NCI-H1048 (cell line): Measurements from ENCODE around the gene ANKRD10.
"Not testable (repeated sequence)": the region's sequence is repeated elsewhere in the genome, so short reads cannot be mapped to it uniquely, and the experiment has no call there.

Source experiments
- DNase-seq: peaks from one replicate; lab custom pipeline; 2025; lab: John Stamatoyannopoulos, UW

Gene ANKRD10

GRCh38 chr13:110866491-110867170 is 48.2 kb downstream of the ANKRD10 start:
- no peak for DNase-seq

- DNase-seq: no peak
Observed at GRCh38 chr13:110863685-110864084, 51.2 kb downstream of the ANKRD10 start.

- no peak for DNase-seq
Observed at GRCh38 chr13:110860983-110861382, 53.9 kb downstream of the ANKRD10 start.

GRCh38 chr13:110856942-110857835 is 57.7 kb downstream of the ANKRD10 start:
- no peak for DNase-seq

DNA sequence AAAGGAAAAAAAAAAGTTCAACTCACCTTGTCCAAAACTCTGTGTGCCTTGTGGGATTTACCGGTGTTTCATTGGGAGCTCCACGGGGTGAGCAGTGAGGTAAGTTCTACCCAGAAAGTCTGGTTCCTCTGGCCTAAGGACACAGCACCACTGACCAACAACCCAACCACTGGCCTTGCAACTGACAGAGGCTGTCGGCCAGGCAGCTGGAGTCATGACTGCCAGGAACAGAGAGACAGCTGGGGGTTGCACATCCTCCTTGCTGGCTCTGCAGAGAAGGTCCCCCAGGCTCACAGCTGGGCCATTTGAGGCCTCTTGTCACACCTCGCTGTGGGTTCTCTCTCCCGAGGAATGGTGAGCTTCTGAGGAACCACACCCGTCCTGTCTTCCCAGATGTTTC is 59.5 kb downstream of the ANKRD10 start:
- DNase-seq: no peak

- no peak for DNase-seq
Observed at GRCh38 chr13:110854866-110855265, 60.0 kb downstream of the ANKRD10 start.

- DNase-seq: no peak
Observed at GRCh38 chr13:110853235-110853721, 61.6 kb downstream of the ANKRD10 start.

GRCh38 chr13:110850840-110851239 is 64.0 kb downstream of the ANKRD10 start:
- no peak for DNase-seq

DNA sequence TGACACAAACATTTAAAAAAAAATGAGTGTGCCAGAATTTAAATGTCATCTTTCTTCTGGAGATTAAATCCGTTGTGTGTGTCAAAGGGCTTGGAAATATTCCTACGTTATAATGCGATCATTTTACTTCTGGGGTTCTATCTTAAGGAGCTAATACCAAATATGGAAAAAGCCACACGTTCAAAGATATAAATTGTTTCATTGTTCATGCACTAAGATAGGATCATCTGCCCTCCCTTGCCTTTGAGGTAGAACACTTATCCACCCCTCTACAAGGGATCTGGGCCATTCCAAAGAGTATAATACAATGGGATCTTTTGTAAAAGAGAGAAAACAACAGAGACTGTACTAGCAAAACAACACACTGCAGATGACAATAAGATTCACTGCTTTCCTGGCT is 64.9 kb downstream of the ANKRD10 start:
- no peak for DNase-seq

DNA sequence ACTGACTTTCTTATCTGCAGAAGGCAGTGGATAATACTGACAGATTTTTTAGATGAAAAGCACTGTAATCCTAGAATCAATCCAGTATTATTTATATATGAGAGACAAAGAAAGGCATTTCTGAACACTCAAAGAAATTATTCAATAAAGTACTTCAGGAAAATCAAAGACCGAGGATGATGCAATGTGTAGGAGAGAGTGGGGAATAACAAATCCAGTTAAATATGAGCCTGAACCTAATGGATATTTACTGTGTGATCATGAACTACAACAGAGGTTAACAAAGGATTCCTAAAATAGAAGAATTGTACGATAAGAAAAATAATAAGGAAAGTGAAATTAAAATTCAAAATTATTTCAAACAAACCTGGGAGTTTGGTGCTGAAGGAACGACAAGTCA is 69.3 kb downstream of the ANKRD10 start:
- no peak for DNase-seq

DNA sequence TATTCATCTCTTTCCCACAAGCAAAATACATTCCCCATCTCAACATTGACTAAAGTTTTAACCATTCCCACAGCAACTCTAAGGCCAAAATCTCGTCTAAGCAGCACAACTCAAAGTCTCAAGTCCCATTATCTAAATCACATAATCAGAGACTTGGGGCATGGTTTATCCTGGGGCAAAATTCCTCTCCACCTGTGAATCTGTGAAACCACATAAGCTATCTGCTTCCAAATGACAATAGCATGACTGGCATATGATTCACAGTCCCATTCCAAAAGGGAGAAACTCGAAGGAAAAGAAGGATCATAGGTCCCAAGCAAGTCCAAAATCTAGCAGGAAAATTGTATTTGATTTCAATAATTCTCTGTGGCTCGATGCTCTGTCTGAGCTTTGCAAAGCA is 73.0 kb downstream of the ANKRD10 start:
- DNase-seq: no peak

DNA sequence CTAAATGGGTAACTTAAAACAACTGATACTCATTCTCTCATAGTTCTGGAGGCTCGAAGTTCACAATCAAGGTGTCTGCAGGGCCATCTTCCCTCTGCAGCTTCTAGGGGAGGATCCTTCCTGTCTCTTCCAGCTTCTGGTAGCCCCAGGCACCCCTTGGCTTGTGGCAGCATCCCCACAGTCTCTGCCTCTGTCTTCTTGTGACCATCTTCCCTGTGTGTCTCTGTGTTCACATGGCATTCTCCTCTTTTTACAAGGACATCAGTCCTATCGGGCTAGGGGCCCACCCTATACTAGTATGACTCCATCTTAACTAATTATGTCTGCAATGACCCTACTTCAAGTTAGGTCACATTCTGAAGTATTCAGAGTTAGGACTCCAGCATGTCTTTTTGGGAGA is 73.5 kb downstream of the ANKRD10 start:
- no peak for DNase-seq

GRCh38 chr13:110838867-110839538 is 75.9 kb downstream of the ANKRD10 start:
- no peak for DNase-seq

DNA sequence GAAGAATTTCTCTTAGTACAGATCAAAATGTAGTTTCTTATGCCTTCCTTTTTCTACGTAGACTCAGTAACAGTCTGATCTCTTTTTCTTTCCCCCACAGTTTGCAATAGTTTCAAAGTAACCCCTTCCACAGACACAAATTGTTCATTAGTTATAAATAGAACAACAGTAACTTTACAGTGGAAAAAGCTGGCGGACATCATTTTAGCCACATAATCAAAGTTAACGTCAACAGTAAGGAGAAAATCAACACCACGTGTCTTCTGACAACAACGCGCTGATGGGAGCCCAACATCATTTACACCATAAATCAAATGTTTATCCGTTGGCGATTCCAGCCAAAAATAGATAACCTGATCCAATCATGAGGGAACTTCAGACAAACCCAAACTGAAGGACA is 76.8 kb downstream of the ANKRD10 start:
- no peak for DNase-seq

DNA sequence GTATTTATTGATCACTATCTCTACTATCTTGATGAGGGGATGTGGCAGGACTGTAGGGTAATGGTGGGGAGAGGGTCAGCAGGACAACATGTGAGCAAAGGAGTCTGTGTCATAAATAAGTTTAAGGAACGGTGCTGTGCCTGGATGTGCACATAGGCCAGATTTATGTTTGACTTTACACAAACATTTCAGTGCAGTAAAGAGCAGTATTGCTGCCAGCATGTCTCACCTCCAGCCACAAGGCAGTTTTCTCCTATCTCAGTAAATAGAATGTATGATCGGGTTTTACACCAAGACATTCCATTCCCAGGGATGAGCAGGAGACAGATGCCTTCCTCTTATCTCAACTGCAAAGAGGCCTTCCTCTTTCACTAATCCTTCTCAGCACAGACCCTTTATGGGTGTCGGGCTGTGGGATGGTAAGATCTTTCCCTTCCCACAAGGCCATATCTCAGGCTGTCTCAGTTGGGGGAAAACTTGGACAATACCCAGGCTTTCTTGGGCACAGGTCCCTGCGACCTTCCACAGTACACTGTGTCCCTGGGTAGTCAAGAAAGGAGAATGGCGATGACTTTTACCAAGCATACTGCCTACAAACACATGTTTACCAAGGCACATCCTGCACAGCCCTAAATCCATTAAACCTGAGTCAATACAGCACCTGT is 77.3 kb downstream of the ANKRD10 start:
- not testable (repeated sequence) for DNase-seq

DNA sequence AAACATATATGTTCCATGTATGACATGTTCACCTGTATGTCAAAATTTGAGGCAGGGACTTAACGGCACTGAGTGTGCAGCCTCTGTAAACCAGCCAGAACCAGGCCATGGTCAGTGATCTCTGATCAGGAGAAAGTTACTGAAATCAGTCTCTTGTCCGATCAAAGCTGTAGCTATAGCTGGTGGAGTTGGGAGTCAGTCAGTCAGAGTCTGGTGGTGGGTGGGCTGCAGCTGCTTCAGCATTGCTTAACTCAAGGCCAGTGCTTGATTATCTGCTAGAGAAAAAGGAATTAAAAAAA is 78.3 kb downstream of the ANKRD10 start:
- no peak for DNase-seq

DNA sequence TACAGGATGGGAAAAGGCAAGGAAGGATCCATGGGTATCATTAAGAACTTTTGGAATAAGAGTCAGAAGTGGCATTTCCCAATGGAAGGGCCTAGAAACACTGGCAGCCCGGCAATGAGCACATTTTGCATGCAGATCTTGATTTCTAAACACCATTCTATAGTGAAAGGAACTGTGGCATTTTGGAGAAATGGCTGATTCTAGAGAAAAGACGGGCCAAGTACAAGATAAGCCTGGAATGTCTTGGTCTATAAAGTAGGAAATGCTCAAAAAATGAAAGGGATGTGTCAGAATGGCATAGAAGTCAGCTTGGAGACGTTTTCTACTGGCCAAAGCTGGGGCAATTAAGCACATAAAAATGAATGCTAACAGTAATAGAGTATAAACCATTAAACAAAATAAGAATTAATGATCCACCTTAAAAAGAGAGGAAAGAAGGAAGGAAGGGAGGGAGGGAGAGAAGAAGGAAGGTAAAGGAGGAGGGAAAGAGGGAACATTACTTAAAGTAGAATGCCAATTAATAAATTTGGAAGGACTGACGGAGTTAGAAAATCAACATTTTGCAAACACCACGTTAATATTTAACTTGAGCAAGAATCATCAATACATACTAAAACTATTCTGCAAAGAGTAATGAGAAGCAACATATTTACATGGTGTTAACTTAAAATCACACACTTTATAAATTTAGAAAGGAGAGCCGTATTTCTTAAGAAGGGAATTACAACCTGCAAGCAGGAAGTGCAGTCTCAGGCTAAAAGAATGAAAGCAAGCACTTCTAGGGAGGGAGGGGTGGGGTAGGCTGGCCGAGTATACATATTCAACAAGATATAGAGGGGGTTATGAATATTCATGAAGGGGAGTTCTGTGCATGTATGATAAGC is 78.9 kb downstream of the ANKRD10 start:
- DNase-seq: no peak

GRCh38 chr13:110834572-110834971 is 80.3 kb downstream of the ANKRD10 start:
- no peak for DNase-seq

DNA sequence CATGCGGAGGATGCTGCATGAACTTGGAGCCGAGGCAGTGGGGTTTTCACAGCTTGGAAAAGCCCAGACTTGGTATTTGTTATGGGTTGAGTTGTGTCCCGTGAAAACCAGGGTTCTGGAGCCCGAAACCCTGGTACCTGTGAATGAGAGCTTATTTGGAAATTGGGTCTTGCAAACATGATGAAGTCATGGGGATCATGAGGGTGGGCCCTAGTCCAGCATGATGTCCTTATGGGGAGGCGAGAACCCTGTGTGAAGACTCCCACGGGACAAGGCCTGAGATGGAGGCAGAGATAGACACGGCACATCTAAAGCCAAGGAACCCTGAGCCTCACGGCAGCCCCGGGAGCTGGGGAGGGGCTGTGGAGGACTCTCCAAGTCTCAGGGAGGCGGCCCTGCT is 82.3 kb downstream of the ANKRD10 start:
- no peak for DNase-seq

- no peak for DNase-seq
Observed at GRCh38 chr13:110832205-110832479, 82.7 kb downstream of the ANKRD10 start.

DNA sequence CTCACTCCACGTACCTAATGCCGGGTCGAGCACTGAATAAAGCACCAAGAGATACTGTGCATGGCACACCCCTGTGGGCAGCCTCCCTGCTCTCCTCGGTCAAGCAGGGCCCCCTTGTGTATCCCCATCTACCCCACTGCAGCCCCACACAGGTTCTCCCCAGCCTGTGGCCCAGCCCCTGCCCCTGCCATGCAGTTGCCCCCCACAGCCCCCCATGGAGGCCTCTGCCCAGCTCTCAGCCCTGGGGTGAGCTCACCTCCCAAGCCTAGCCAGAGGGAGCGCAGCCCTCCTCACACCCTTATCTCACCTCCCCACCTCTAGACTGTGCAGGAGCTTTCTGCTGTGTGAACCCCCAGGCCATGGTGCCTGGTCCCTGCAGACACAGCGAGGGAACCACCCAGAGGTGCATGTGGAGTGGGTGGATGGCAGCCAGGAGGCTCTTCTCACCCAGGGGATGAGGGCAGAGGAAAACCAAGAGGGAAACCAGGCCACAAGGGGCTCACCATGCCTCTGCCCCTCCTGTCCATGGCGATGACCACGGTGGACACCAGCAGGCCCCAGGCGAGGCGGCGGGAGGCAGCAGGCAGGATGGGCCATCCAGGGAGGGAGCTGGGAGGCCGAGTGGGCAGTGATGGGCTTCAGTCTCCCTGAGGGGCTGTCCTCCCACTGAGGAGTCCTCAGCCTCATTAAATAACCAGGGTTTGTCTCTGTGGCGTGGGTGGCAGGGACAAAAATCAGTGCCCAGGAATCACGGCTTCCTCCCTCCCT is 83.2 kb downstream of the ANKRD10 start:
- DNase-seq: no peak
